ENCODE measurements around the gene APH1A. TPM values are rescaled to one million over a fixed set of nuclear protein-coding genes. Genes with fewer than 3 reads are reported as not detected.

The APH1A gene
- 146 and 148 TPM in 2 replicates for total RNA-seq

GRCh38 chr1:150268705-150269403 is at the start of gene APH1A:
APH1A (minus strand) TSS chr1:150269016; CDS start chr1:150268810, 206 bp downstream.

GRCh38 chr1:150293433-150294253 is 24.8 kb upstream of the APH1A start, which contains the start of gene MRPS21:
MRPS21 (plus strand) TSS chr1:150293861; CDS start chr1:150294367, 506 bp downstream.

GRCh38 chr1:150281758-150282557 is 13.1 kb upstream of the APH1A start, which contains the start of gene CIART:
CIART (plus strand) TSS chr1:150282554; CDS start chr1:150283268, 714 bp downstream.

GRCh38 chr1:150257624-150258585 is 10.9 kb downstream of the APH1A start, which contains the start of gene CA14:
CA14 (plus strand) TSS chr1:150257774; CDS start chr1:150258129, 355 bp downstream.

GRCh38 chr1:150235852-150236613 is 32.8 kb downstream of the APH1A start, which contains the start of gene ANP32E:
ANP32E (minus strand) TSS chr1:150236112; CDS start chr1:150235786, 326 bp downstream.

Other genes starting within 250 kb of the APH1A start
- 20.5 and 30.6 TPM in 2 replicates for gene VPS45, start 201.2 kb downstream of the APH1A start, total RNA-seq
- gene PLEKHO1, start 119.1 kb downstream of the APH1A start, total RNA-seq = 85.1 and 90.5 TPM in 2 replicates
- 23.8 and 25.1 TPM in 2 replicates for gene ANP32E, start 32.9 kb downstream of the APH1A start, total RNA-seq
- gene CA14, start 11.2 kb downstream of the APH1A start, total RNA-seq = not detected in 2 replicates
- 45.0 and 60.8 TPM in 2 replicates for gene C1orf54, start 3.8 kb upstream of the APH1A start, total RNA-seq
- 0.60 and 1.1 TPM in 2 replicates for gene CIART, start 13.5 kb upstream of the APH1A start, total RNA-seq
- gene MRPS21, start 24.8 kb upstream of the APH1A start, total RNA-seq = 44.3 and 55.1 TPM in 2 replicates
- 30.2 and 34.8 TPM in 2 replicates for gene PRPF3, start 52.5 kb upstream of the APH1A start, total RNA-seq
- gene RPRD2, start 95.1 kb upstream of the APH1A start, total RNA-seq = 7.2 and 8.9 TPM in 2 replicates
- 15.6 and 19.0 TPM in 2 replicates for gene TARS2, start 218.4 kb upstream of the APH1A start, total RNA-seq
- 1.5 and 2.1 TPM in 2 replicates for gene ECM1, start 239.1 kb upstream of the APH1A start, total RNA-seq
- gene FALEC, start 246.7 kb upstream of the APH1A start, total RNA-seq = not detected in 2 replicates

All from mammary microvascular endothelial cell (primary cell).